K562 (cell line): ENCODE measurements around the gene CBX3. TPM values are rescaled to one million over a fixed set of nuclear protein-coding genes. Genes with fewer than 3 reads are reported as not detected.

Experiments used
- AFF1 ChIP-seq, 2 experiments: fragments of 450-650 bp; IDR thresholded peaks; 2 replicates each; pipeline ENCODE4 v1.6.1; 2018; ENCODE audit warnings: mild to moderate bottlenecking in 2 of 2, low read depth in 1 of 2; ENCODE audit not compliant: partially characterized antibody in 2 of 2
- CBX1 ChIP-seq: sonication (generic); IDR thresholded peaks from 2 replicates; pipeline ENCODE4 v1.6.1; 2016; ENCODE audit warnings: antibody characterized with exemption, low read depth, mild to moderate bottlenecking
- CHAMP1 ChIP-seq: fragments of 450-650 bp; IDR thresholded peaks from 2 replicates; pipeline ENCODE4 v1.6.1; 2016; ENCODE audit warnings: mild to moderate bottlenecking
- COPS2 ChIP-seq: fragments of 450-650 bp; conservative IDR thresholded peaks from 2 replicates; pipeline ENCODE4 v1.6.1; 2016; ENCODE audit warnings: mild to moderate bottlenecking, moderate library complexity
- HCFC1 ChIP-seq: IDR thresholded peaks from 2 replicates; pipeline ENCODE4 v1.6.1; 2012; ENCODE audit warnings: low read depth, low read length, improper control_type of control experiment
- MAZ ChIP-seq, 2 experiments: fragments of 450-650 bp in 1 of 2; sonication (generic) in 1 of 2; formaldehyde crosslinking; IDR thresholded peaks in 1 of 2; conservative IDR thresholded peaks in 1 of 2; 2 replicates each; pipeline versions ENCODE4 v1.4.0 to v1.5.0; 2020; ENCODE audit warnings: mild to moderate bottlenecking in 1 of 2, missing genetic modification reagents in 1 of 2
- RREB1 ChIP-seq: fragments of 250-450 bp; sonication (Bioruptor Pico); IDR thresholded peaks from 2 replicates; pipeline ENCODE4 v1.4.0; 2020
- ZBTB12 ChIP-seq: fragments of 250-450 bp; sonication (Bioruptor Pico); IDR thresholded peaks from 2 replicates; pipeline ENCODE4 v1.4.0; 2020
- ZFP91 ChIP-seq: sonication (generic); formaldehyde crosslinking; IDR thresholded peaks from 2 replicates; pipeline ENCODE4 v1.8.0; 2022; ENCODE audit warnings: mild to moderate bottlenecking, missing genetic modification reagents
- ZNF124 ChIP-seq: sonication (generic); formaldehyde crosslinking; IDR thresholded peaks from 2 replicates; pipeline ENCODE4 v1.8.1; 2022; ENCODE audit warnings: missing genetic modification reagents
- polyA plus RNA-seq, 8 experiments: library from polyadenylated mRNA; depleted of rRNA in 4 of 8; stranded (reverse) in 5 of 8; unstranded in 3 of 8; fragments of >200 nt; fragmentation: Nextera tagmentation in 2 of 8; fragmentation: Illumina TruSeq in 1 of 8; extraction: Ambion mirVana in 2 of 8; extraction: Trizol in 1 of 8; gene quantifications; 2 replicates each; pipeline versions ENCODE4 v1.2.1 to v1.2.3, GENCODE V29; 2011 to 2014; ENCODE audit warnings: inconsistent platforms in 1 of 8, missing spikeins in 1 of 8
- total RNA-seq, 7 experiments: library from RNA; depleted of rRNA in 6 of 7; stranded (reverse); fragments of >200 nt in 6 of 7; fragmentation: Illumina TruSeq in 2 of 7; extraction: Trizol in 2 of 7; gene quantifications; 2 replicates each; pipeline versions ENCODE4 v1.2.1 to v1.2.3, GENCODE V29; 2011 to 2021; ENCODE audit warnings: low replicate concordance in 1 of 7

The CBX3 gene
- total and polyA plus RNA-seq, 9 of the 15 experiments (the other 6 are each of a cell fraction or from before 2014, with no cell fraction given), result 198 to 413 (median 328) TPM

GRCh38 chr7:26201247-26202018 lies at the start of gene CBX3 (continued):
- TF ChIP-seq CHAMP1, result no peak
- TF ChIP-seq RREB1 (CRISPR knock-in tag), result no peak
- TF ChIP-seq ZFP91 (CRISPR knock-in tag), result no peak
- no peak for TF ChIP-seq ZNF124 (CRISPR knock-in tag)
- no peak for TF ChIP-seq ZBTB12 (CRISPR knock-in tag)
- TF ChIP-seq HCFC1, result no peak; the same call in none of the 2 replicates
- TF ChIP-seq CBX1, result peak; percentile 74
- peak; percentile 77 to 86 for TF ChIP-seq MAZ (CRISPR knock-in tag; conservative IDR thresholded peaks at IDR 0.05 in 1 of 2, IDR thresholded peaks at IDR 0.05 in 1 of 2)
- TF ChIP-seq AFF1 (IDR thresholded peaks at IDR 0.05; ENCODE audit: low read depth in 1 of 2, partially characterized antibody in 2 of 2), result peak in 1 of 2 experiments; percentile 27
- TF ChIP-seq COPS2, result no peak
